Brain microvascular endothelial cell (primary cell): ENCODE data around the gene ARHGEF19.
A peak's percentile ranks its signal among the peaks of the same experiment; 100 is the strongest.

Experiments
- DNase-seq: peaks from one replicate; pipeline ENCODE4 v3.0.0-alpha.2; 2020
- H3K27ac ChIP-seq: fragments of 250-450 bp; sonication (Bioruptor Pico); 2 replicates; pipeline ENCODE4 v1.5.1; 2020; ENCODE audit warnings: mild to moderate bottlenecking, moderate library complexity
- H3K27me3 ChIP-seq: fragments of 250-450 bp; sonication (Bioruptor Pico); replicated peaks from 2 replicates; pipeline ENCODE4 v1.5.1; 2020; ENCODE audit warnings: mild to moderate bottlenecking
- H3K36me3 ChIP-seq: fragments of 250-450 bp; sonication (Bioruptor Pico); replicated peaks from 2 replicates; pipeline ENCODE4 v1.5.1; 2020; ENCODE audit warnings: mild to moderate bottlenecking
- H3K4me3 ChIP-seq: 2 replicates; pipeline ENCODE4 v1.5.1; 2011; ENCODE audit warnings: low read depth, mild to moderate bottlenecking, control low read depth, low read length, moderate library complexity
- in situ Hi-C: cut with HindIII; loops from 2 replicates; pipeline ENCODE4 v1.10.0; 2017; ENCODE audit warnings: low sequenced_read_pairs, low pct_ligation_motif_present
- TF ChIP-seq, protein P1 (sequence below): IDR thresholded peaks from 2 replicates; pipeline ENCODE4 v1.5.1; 2011; ENCODE audit warnings: low read depth, mild to moderate bottlenecking, moderate library complexity, low read length, control low read depth, inconsistent platforms; ENCODE audit errors: missing control alignments

Gene ARHGEF19

DNA sequence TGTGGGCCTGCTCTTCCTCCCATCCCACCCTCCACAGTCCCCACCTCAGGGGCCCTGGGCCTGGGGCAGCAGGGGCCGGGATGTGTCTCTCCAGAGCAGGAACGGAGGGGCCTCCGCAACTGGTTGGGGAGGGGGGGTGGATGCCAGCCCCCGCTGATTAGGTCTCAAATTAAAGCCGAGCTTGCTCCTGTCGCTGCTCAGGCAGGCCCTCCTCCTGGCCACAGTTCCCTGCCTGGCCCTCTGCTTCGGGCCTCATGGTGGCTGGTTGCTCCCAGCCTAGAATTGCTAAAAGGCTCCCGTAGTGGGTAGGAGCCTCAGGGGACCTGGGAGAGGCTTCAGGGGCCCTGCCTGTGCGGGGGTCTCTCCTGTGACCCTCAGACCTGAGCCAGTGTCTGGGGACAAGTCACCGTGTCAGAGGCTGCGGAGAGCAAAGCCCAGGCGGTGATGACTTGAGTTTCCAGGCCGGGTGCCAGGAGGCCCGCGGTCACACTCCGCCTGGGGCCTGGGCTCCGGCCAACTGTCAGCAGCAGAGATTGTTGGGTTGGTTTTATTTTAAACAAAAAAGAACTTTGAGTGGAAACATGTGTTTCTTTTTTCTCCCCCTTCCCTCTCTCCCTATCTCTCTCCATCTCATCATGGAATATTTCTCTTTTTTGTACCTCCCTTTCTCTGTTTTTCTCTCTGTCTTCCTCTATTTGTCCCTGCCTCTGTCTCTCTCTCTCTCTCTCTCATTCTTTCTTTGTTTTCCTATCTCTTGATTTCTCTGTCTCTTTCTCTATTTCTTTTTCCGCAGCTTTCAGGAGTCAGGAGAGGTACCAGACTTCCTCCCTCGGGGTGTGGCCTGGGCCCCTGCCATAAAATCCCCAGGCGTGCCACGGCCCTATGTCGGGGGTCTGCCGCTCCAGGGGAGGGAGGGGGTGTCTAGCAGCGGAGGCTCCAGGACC, 36.6 kb downstream of the ARHGEF19 start:
- TF ChIP-seq, protein P1, sequence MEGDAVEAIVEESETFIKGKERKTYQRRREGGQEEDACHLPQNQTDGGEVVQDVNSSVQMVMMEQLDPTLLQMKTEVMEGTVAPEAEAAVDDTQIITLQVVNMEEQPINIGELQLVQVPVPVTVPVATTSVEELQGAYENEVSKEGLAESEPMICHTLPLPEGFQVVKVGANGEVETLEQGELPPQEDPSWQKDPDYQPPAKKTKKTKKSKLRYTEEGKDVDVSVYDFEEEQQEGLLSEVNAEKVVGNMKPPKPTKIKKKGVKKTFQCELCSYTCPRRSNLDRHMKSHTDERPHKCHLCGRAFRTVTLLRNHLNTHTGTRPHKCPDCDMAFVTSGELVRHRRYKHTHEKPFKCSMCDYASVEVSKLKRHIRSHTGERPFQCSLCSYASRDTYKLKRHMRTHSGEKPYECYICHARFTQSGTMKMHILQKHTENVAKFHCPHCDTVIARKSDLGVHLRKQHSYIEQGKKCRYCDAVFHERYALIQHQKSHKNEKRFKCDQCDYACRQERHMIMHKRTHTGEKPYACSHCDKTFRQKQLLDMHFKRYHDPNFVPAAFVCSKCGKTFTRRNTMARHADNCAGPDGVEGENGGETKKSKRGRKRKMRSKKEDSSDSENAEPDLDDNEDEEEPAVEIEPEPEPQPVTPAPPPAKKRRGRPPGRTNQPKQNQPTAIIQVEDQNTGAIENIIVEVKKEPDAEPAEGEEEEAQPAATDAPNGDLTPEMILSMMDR: no peak
- Histone ChIP-seq H3K27me3 (no peaks in the 10 kb centered on the region), H3K36me3 (no peaks in the 10 kb centered on the region), H3K4me3 (no peak overlapping the region), H3K27ac (peak overlapping the region; percentile 50)
- in situ Hi-C loops: no loop called here
- DNase-seq: peak; percentile 83

DNA sequence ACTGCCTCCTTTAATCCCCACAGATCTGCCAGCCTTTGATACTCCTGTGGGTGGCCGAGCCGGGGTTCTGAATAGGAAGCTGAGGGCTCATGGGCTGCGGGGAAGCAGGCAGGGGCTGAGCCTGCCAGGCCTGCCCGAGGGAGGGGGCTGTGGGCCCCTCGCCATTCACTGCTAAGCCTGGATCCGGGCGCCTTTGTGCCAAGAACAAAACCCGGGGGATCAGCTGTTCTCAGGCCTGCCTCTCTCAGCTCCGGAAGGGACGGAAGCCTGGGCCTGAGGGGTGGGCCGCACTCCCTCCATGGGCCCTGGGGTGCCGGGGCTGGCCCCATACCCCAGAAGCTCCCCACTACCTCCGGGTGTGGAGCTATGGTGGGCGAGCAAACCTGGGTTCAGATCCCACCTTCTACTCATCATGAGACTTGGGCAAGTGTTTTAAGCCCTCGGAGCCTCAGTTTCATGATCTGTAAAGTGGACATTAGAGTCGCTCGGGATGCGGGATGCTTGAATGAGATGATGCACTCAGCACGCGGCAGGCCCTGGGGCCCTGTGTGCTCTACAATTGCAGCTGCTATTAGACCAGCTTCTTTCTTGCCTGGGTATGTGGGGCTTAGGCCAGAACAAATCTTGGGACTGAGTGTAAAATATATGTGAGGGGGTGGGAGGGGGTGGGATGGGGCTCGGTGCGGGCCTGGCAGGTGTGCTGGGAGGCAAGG, 37.4 kb downstream of the ARHGEF19 start:
- no peaks in the 10 kb centered on the region for H3K36me3 ChIP-seq
- no peaks in the 10 kb centered on the region for H3K27me3 ChIP-seq
- TF ChIP-seq, protein P1: no peak
- H3K27ac ChIP-seq: no peak overlapping the region
- in situ Hi-C loops: no loop called here
- H3K4me3 ChIP-seq: no peak overlapping the region
- DNase-seq: no peak

DNA sequence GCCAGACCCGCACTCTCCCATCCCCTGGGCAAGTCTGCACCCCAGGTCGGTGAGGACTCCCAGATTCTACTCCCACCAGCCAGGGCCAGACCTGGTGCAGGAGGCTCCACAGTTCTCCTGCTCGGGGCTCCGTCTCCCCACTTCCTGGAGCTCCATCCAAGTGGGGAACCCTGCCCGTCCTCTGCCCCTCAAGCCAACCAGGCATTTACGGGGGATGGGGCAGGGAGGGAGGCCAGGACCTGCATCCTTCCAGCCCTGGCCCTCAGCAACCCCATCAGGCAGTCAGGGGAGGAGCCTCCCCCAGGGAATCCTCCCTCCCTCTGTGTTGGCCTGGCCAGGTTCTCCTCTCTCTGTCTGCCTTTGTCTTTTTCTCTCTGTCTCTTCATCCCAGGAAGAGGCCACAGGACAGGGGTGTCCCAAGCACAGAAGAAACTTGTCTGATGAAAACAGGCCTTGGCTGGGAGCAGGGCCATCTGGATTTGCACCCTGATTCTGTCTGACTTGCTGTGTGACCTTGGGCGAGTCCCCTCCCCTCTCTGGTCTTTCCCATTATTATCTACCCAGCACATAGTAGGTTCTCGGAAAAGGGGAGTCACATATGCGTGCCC, 38.1 kb downstream of the ARHGEF19 start:
- TF ChIP-seq, protein P1: no peak
- Histone ChIP-seq H3K27me3 (no peaks in the 10 kb centered on the region), H3K4me3 (no peak overlapping the region), H3K36me3 (no peaks in the 10 kb centered on the region), H3K27ac (no peak overlapping the region)
- in situ Hi-C loops: no loop called here
- no peak for DNase-seq

DNA sequence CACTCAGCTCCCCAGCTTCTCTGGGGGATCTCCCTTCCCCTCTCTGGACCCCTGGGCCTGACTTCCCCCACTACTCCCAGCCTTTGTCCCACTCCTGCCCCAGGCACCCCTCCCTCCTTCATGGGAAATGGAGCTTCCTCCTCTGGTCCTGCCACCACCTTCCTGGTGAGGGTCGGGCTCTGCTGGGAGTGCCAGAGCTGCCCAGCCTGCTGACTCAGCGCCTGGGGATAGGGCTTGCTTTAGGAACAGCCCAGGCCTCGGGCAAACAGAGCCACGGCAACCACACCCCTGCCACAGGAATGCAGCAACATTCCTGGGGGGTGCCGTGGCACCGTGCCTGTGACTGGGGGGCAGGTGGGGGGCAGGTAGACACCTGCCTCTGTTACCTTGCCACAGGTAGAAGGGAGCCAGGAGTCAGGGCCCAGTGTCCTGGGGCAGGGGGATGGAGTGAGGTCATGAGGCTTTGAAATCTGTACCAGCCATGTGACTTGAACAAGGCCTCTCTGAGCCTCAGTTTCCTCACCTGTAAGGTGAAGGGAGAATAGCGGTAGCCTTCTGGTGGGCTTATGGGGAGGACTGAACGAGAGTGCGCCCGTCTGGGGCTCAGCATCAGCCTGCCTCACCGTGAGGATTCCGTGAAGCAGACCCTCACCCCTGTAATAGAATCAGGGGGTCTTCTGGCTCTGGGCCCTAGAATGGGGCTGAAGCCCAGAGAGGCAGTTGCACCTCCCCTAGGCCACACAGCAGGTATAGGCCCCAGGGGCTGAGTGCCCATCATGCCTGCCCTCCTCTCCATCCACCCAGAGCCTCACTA, 38.8 kb downstream of the ARHGEF19 start:
- Histone ChIP-seq H3K27ac (peak overlapping the region; percentile 42), H3K27me3 (no peaks in the 10 kb centered on the region)

DNA sequence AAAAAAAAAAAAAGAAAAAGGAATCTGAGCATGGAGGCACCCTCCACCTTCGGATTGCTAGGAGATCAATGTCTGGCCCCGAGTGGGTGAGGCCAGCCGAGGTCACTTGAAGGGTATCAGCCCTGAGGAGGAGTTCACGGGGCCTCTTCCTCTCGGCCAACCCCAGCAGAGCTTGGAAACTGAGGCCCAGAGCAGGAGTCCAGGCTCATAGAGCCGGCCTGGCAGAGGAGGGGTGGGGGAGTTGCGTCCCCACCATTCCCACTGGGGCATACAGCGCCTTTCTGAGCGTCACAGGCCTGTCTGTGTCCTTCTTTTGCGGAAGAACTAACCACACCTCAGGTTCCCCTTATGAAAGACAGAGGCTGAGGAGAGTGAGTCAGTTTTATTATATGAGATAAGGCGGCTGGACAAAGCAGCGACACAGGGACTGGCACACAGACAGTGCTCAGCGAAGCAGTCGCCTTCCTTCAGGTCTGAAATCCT, 39.4 kb downstream of the ARHGEF19 start:
- Histone ChIP-seq H3K36me3 (no peaks in the 10 kb centered on the region), H3K27ac (peak overlapping the region; percentile 42), H3K4me3 (no peak overlapping the region), H3K27me3 (no peaks in the 10 kb centered on the region)
- TF ChIP-seq, protein P1: no peak
- DNase-seq: peak; percentile 58
- in situ Hi-C loops: no loop called here

More for the DNA sequence above, 38.8 kb downstream of the ARHGEF19 start:
- Histone ChIP-seq H3K36me3 (no peaks in the 10 kb centered on the region), H3K4me3 (no peak overlapping the region)
- TF ChIP-seq, protein P1: no peak
- in situ Hi-C loops: no loop called here
- DNase-seq: peak; percentile 68
